BLaER1 (cell line): ENCODE measurements around the gene NCCRP1.

Experiments used
- H3K27ac ChIP-seq: shearing (Covaris generic); formaldehyde crosslinking; 2 replicates; pipeline ENCODE4 v1.8.1; 2022
- H3K27me3 ChIP-seq: shearing (Covaris generic); formaldehyde crosslinking; 2 replicates; pipeline ENCODE4 v1.8.1; 2022
- H3K36me3 ChIP-seq: shearing (Covaris generic); formaldehyde crosslinking; 2 replicates; pipeline ENCODE4 v1.8.1; 2022
- H3K4me1 ChIP-seq: shearing (Covaris generic); formaldehyde crosslinking; 2 replicates; pipeline ENCODE4 v1.8.1; 2022
- H3K4me2 ChIP-seq: shearing (Covaris generic); formaldehyde crosslinking; 2 replicates; pipeline ENCODE4 v1.8.1; 2022
- H3K4me3 ChIP-seq: shearing (Covaris generic); formaldehyde crosslinking; 2 replicates; pipeline ENCODE4 v1.8.1; 2022
- H3K9ac ChIP-seq: shearing (Covaris generic); formaldehyde crosslinking; 2 replicates; pipeline ENCODE4 v1.8.1; 2022
- H3K9me3 ChIP-seq: shearing (Covaris generic); formaldehyde crosslinking; 2 replicates; pipeline ENCODE4 v1.8.1; 2022
- H4K20me1 ChIP-seq: shearing (Covaris generic); formaldehyde crosslinking; 2 replicates; pipeline ENCODE4 v1.8.1; 2022
- Cebpa-rat ChIP-seq: shearing (Covaris generic); IDR thresholded peaks from 2 replicates; pipeline ENCODE4 v1.8.1; 2022

NCCRP1 gene

DNA sequence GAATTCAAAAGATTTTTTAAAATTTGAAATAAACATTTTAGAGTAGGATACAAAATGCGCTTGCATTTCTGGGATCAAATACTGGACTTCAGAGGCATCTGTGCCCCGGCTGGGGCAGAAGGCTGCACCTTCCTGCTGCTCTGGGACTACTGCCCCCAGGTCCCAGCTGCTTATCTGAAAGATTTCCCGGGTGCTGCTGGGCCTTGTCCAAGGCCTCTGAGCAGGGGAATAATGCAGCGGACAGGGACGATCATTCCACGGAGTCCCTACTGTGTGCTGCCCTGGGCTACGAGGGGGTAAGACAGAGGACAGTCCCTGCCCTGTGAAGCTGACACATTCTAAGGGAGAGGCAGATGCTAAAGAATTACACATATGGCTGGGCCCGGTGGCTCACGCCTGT lies 33.1 kb upstream of the NCCRP1 start:
- Histone ChIP-seq H3K9ac (no peak overlapping the region), H3K27me3 (no peaks in the 10 kb centered on the region), H4K20me1 (peaks cover 98% of the 10 kb centered on the region), H3K4me3 (no peak overlapping the region), H3K9me3 (no peaks in the 10 kb centered on the region), H3K36me3 (peaks cover 13% of the 10 kb centered on the region), H3K4me2 (no peak overlapping the region), H3K4me1 (peaks cover 33% of the 10 kb centered on the region), H3K27ac (no peak overlapping the region)
- TF ChIP-seq Cebpa-rat: no peak

DNA sequence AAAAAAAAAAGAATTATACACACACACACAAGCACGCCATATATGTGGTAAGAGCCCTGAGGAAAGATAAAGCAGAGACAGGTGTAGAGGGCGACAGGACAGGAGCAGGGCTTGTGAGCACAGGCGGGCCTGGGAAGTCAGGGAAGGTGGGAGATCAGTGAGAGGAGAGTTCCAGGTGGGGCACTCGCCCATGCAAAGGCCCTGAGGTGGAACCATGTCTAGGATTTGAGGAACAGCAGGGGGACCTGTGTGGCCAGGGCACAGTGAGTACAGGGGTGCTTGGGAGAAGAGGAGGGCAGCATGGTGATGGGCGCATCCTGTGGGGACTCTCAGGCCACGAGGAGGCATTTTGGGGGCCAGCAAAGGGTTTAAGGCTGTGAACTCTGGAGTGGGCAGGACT lies 32.5 kb upstream of the NCCRP1 start:
- Histone ChIP-seq H3K9me3 (no peaks in the 10 kb centered on the region), H3K27me3 (no peaks in the 10 kb centered on the region), H3K27ac (no peak overlapping the region), H3K4me2 (no peak overlapping the region), H4K20me1 (peaks cover 98% of the 10 kb centered on the region), H3K4me1 (peaks cover 29% of the 10 kb centered on the region), H3K9ac (no peak overlapping the region), H3K36me3 (peaks cover 13% of the 10 kb centered on the region; the same call in 1 of the 2 replicates), H3K4me3 (no peak overlapping the region)
- no peak for TF ChIP-seq Cebpa-rat

DNA sequence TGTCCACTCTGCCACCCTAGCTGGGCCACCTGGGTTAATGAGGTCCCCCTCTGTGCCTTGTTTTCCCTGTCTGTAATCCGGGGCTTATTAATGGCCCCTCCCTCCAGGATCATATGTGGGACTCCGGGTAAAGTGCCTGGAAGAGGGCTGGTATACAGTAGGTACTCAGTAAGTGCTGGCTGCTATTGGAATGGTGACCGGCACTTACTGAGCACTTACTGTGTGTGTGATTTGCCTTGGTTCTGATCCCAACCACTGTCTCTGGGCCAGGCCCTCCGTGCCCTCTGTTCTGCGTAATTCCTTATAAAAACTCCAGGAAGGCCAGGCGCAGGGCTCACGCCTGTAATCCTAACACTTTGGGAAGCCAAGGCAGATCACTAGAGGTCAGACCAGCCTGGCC lies 30.9 kb upstream of the NCCRP1 start:
- Histone ChIP-seq H4K20me1 (peaks cover 95% of the 10 kb centered on the region), H3K4me1 (peaks cover 18% of the 10 kb centered on the region), H3K9ac (no peak overlapping the region), H3K4me2 (no peak overlapping the region), H3K4me3 (no peak overlapping the region), H3K36me3 (peaks cover 26% of the 10 kb centered on the region), H3K27me3 (no peaks in the 10 kb centered on the region), H3K9me3 (no peaks in the 10 kb centered on the region), H3K27ac (no peak overlapping the region)
- TF ChIP-seq Cebpa-rat: no peak

DNA sequence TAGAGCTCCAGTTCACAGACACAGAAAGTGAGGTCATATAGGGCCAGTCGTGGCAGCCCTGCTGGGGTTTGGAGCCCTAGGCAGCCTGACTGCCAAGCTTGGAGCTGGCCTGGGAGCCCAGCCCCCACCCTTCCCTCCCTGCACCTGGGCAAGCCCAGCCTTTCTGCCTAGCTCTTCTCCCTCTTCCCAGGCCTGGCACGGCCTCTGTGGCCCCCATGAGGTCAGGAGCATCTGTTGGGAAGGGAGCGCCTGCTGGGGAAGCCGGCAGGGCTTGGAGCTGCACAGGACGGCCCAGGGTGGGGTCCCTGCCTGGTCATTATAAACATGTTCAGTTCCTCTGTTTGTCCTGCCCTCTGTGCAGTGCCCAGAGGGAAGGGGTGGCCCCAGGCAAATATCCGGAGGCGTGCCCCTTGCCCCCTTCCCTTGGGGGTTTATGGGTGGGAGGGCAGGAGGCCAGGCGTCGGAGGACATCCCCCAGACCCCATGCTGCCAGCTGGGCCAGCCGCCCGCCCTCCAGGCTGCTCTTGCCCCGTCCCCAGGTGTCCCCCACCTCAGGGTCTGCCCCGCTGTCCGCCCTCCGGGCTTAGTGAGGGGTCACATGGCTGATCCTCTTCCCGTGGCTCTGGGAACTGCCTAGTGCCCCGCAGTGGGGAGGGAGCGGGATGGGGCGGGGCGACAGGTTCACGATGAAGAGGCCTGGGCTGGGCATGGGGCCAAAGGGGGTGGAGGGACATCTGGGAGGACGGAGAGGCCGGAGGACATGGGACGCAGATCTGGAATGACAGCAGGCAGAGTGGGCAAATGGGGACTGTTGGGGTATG lies 30.0 kb upstream of the NCCRP1 start:
- Histone ChIP-seq H4K20me1 (peaks cover 93% of the 10 kb centered on the region), H3K9me3 (no peaks in the 10 kb centered on the region), H3K9ac (no peak overlapping the region), H3K36me3 (peaks cover 35% of the 10 kb centered on the region), H3K4me2 (peak overlapping the region; percentile 17), H3K27me3 (no peaks in the 10 kb centered on the region), H3K4me1 (peaks cover 15% of the 10 kb centered on the region), H3K4me3 (no peak overlapping the region), H3K27ac (0 out of 2 replicates have a peak overlapping the region, but pooled peaks have one; percentile 26)
- no peak for TF ChIP-seq Cebpa-rat

DNA sequence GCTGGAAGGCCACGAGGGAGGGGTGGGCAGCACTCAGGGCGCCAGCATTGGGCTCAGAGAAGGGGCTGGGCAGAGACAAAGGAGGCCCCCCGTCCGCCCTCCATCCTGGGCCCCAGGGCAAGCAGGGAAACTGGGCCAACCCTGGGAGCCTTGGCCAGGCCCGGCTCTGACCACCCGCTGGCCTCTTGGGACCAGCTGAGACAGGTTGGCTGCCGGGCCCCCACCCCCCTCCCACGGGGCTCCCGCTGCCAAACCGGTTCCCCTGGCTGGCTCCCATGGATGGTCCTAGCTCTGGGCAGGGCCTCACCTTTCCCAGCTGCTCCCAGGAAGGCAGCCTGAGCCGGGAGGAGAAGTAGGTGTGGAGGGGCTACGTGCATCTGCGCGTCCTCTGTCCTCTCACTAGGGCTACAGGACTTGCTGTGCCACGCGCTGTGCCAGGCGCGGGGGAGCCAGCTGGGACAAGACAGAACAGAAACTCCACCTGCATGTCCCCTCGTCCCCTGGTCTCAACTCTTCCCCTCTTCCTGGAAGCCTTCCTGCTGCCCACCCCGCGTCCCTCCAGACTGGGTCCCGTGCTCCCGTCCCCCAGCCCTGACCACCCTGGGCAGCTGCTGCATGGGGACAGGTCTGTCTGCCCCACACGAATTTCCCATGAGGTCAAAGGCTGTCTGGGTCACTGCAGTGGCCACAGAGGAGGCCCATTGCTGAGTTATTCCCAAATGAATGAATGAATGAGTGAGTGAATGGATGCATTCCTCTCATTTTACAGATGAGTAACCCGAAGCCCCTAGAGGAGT lies 29.1 kb upstream of the NCCRP1 start:
- Histone ChIP-seq H3K36me3 (peaks cover 40% of the 10 kb centered on the region), H3K27me3 (no peaks in the 10 kb centered on the region), H3K27ac (no peak overlapping the region), H3K4me3 (no peak overlapping the region), H4K20me1 (peaks cover 95% of the 10 kb centered on the region), H3K4me1 (peaks cover 15% of the 10 kb centered on the region), H3K9ac (no peak overlapping the region), H3K9me3 (no peaks in the 10 kb centered on the region), H3K4me2 (no peak overlapping the region)
- no peak for TF ChIP-seq Cebpa-rat

DNA sequence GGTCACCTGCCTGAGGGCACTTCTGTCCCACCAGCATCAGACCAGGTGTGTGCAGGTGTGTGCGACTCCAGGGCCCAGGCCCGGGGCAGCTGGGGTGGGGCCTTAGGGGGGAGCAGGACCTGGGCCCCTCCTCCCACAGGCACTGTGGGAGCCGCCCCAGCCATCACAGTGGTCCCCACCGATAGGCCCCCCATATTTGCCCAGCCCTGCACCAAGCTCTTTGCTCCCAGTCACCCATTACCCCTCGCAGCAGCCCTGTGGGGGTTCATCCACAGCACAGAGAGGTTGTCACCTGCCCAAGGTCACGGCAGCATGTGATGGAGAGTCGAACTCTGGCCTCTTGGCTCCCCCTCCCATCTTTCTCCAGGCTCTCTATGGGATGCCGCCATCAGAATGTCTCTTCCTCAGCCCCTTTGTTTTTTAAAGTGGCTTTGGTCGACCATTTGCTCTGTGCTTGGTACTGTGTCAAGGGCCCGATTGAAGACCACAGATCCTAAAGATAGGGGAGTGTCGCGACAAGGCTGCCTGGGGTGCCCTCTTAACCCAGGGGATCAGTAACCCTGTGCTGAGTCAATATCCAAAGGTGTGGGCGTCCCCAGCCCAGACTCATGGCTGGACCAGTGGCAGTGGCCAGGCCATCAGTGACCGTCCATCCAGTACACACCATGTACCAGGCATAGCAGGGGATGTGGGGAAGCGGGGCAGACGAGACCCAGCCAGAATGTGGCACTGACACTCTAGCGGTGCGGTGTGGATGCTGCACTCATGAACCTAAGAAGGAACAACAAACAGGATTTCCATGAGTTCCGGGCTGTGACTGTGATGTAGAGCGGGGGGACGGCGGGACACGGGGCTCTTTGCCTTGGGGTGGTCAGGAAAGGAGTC lies 28.3 kb upstream of the NCCRP1 start:
- H3K27ac ChIP-seq: no peak overlapping the region
- no peaks in the 10 kb centered on the region for H3K27me3 ChIP-seq
- no peak overlapping the region for H3K4me3 ChIP-seq
- TF ChIP-seq Cebpa-rat: no peak
- H3K36me3 ChIP-seq: peaks cover 49% of the 10 kb centered on the region
- H3K9me3 ChIP-seq: no peaks in the 10 kb centered on the region
- H3K4me2 ChIP-seq: no peak overlapping the region
- H4K20me1 ChIP-seq: peaks cover 88% of the 10 kb centered on the region
- no peak overlapping the region for H3K9ac ChIP-seq
- H3K4me1 ChIP-seq: peaks cover 15% of the 10 kb centered on the region

DNA sequence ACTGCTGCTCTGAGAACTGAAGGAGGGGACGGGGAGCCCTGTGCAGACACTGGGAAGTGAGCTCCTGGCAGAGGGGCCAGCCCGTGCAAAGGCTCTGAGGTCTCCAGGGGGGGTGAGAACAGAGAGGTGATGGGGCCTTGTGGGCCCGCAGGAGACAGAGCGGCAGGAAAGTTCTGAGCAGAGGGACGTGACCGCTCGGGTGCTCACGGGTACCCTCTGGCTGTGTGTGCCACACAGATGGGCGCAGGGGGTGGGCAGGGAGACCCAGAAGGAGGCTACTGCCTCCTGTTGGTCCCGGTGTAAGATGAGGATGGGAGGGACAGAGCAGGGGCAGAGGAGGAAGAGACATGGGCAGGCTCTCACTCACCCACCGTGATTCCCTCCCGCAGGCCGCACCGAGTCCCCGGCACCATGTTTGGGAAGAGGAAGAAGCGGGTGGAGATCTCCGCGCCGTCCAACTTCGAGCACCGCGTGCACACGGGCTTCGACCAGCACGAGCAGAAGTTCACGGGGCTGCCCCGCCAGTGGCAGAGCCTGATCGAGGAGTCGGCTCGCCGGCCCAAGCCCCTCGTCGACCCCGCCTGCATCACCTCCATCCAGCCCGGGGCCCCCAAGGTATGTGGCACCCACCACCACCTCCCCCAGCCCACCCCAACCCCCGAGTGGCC lies 27.5 kb upstream of the NCCRP1 start:
- H3K36me3 ChIP-seq: peaks cover 54% of the 10 kb centered on the region
- TF ChIP-seq Cebpa-rat: no peak

DNA sequence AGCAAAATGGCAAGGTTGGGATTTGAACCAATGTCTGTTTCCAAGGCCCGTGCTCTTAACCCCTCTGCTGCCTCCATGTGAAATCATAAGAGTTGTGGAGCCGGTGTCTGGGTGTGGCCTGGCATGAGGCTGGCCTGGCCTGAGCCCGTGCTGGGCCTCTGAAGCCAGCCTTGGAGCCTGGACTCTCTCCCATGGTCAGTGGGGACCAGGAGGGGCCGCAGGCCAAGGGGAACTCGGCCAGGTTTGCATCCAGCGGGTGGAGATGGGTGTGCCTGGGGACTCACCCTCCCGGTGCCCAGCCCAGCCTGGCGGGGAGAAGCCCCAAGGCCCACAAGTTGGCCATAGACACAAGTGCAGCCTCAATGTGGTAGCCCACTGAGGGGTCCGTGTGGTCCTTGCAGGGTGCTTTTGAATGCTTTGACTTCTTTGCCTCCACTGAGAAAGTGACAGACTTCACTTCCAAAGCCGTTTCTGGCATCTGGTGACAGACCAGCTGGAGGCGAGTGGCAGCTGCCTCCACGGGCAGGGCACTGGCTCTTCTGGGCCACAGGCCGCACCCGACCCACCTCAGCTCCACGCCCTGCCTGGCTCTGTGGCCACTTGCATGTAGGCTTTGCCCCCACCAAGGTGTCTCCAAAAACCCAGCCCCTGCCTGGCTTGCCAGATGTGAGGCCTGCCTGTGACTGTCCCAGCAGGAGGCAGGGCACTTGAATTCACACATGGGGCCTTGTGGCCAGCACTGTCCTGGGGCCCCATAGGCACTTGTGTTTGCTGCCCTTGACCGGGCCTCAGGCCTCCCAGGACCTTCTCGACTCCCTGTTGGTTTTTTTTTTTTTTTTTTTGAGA lies 26.2 kb upstream of the NCCRP1 start:
- H3K4me2 ChIP-seq: no peak overlapping the region
- no peak overlapping the region for H3K9ac ChIP-seq
- TF ChIP-seq Cebpa-rat: no peak
- no peak overlapping the region for H3K4me3 ChIP-seq
- no peaks in the 10 kb centered on the region for H3K27me3 ChIP-seq
- peaks cover 67% of the 10 kb centered on the region for H3K36me3 ChIP-seq
- no peaks in the 10 kb centered on the region for H3K9me3 ChIP-seq
- H3K27ac ChIP-seq: no peak overlapping the region
- H3K4me1 ChIP-seq: peaks cover 13% of the 10 kb centered on the region
- peaks cover 68% of the 10 kb centered on the region for H4K20me1 ChIP-seq

More for the DNA sequence above, 27.5 kb upstream of the NCCRP1 start:
- H3K4me3 ChIP-seq: no peak overlapping the region
- peaks cover 80% of the 10 kb centered on the region for H4K20me1 ChIP-seq
- no peak overlapping the region for H3K9ac ChIP-seq
- H3K4me2 ChIP-seq: no peak overlapping the region
- peaks cover 15% of the 10 kb centered on the region for H3K4me1 ChIP-seq
- no peaks in the 10 kb centered on the region for H3K9me3 ChIP-seq
- H3K27me3 ChIP-seq: no peaks in the 10 kb centered on the region
- H3K27ac ChIP-seq: no peak overlapping the region
